HG03196 (cell line): ENCODE data around the gene DYNC1I1.

Experiments used
- ATAC-seq: cut with Tn5 transposase; IDR thresholded peaks from one replicate; pipeline ENCODE4 v1.9.1; 2021; ENCODE audit not compliant: unreplicated experiment

DYNC1I1 gene

GRCh38 chr7:95847061-95847460, 74.7 kb downstream of the DYNC1I1 start:
- ATAC-seq: no peak

GRCh38 chr7:95859429-95859828, 87.1 kb downstream of the DYNC1I1 start:
- no peak for ATAC-seq

GRCh38 chr7:95861041-95861440, 88.7 kb downstream of the DYNC1I1 start:
- ATAC-seq: no peak

GRCh38 chr7:95863623-95864022, 91.3 kb downstream of the DYNC1I1 start:
- ATAC-seq: no peak

- ATAC-seq: no peak
Measured at GRCh38 chr7:95865716-95866371, 93.5 kb downstream of the DYNC1I1 start.

- peak; percentile 66 for ATAC-seq
Measured at GRCh38 chr7:95867309-95867708, 95.0 kb downstream of the DYNC1I1 start.

GRCh38 chr7:95871075-95871848, 98.9 kb downstream of the DYNC1I1 start:
- ATAC-seq: no peak

GRCh38 chr7:95871896-95872295, 99.5 kb downstream of the DYNC1I1 start:
- ATAC-seq: no peak

GRCh38 chr7:95874129-95874528, 101.8 kb downstream of the DYNC1I1 start:
- no peak for ATAC-seq

GRCh38 chr7:95874541-95875265, 102.3 kb downstream of the DYNC1I1 start:
- no peak for ATAC-seq

- no peak for ATAC-seq
Measured at GRCh38 chr7:95875519-95875918, 103.2 kb downstream of the DYNC1I1 start.

- ATAC-seq: no peak
Measured at GRCh38 chr7:95878677-95879076, 106.3 kb downstream of the DYNC1I1 start.

GRCh38 chr7:95881597-95881996, 109.2 kb downstream of the DYNC1I1 start:
- no peak for ATAC-seq

- ATAC-seq: no peak
Measured at GRCh38 chr7:95883217-95883616, 110.9 kb downstream of the DYNC1I1 start.

GRCh38 chr7:95886501-95887090, 114.2 kb downstream of the DYNC1I1 start:
- ATAC-seq: no peak

GRCh38 chr7:95893484-95893883, 121.1 kb downstream of the DYNC1I1 start:
- no peak for ATAC-seq

- no peak for ATAC-seq
Measured at GRCh38 chr7:95897557-95898251, 125.3 kb downstream of the DYNC1I1 start.

- ATAC-seq: no peak
Measured at GRCh38 chr7:95899919-95900513, 127.7 kb downstream of the DYNC1I1 start.

- no peak for ATAC-seq
Measured at GRCh38 chr7:95901006-95901405, 128.7 kb downstream of the DYNC1I1 start.

- no peak for ATAC-seq
Measured at GRCh38 chr7:95904099-95904498, 131.7 kb downstream of the DYNC1I1 start.

GRCh38 chr7:95905167-95905566, 132.8 kb downstream of the DYNC1I1 start:
- no peak for ATAC-seq
